ENCODE results near the gene SURF2.

Gene SURF2

DNA sequence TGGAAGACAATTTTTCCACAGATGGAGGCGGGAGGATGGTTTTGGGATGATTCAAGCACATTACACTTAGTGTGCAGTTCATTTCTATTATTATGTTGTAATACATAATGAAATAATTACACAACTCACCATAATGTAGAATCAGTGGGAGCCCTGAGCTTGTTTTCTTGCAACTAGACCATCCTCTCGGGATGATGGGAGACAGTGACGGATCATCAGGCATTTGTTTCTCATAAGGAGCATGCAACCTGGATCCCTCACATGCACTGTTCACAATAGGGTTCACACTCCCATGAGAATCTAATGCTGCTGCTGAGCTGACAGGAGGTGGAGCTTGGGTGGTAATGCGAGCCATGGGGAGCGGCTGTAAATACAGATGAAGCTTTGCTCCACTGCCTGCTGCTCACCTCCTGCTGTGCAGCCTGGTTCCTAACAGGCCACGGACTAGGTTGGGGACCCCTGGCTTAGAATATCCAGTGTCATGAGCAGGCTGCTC lies 21.4 kb downstream of the SURF2 start:
- H3K4me1 ChIP-seq (ENCODE audit: control insufficient read depth, insufficient read depth, low read length, poor library complexity, severe bottlenecking): no peaks in the 10 kb centered on the region
- H3K4me3 ChIP-seq (ENCODE audit: extremely low read depth, insufficient read depth, low read length, poor library complexity, severe bottlenecking): no peak overlapping the region
- no peaks in the 10 kb centered on the region for H3K9me3 ChIP-seq (ENCODE audit: control insufficient read depth, low read length)
- no peak overlapping the region for H3K27ac ChIP-seq (ENCODE audit: low read depth, low read length, severe bottlenecking)
- WGBS, 2 experiments (ENCODE audit: insufficient coverage in 2 of 2): 38 to 60% methylated on average over 5 of the region's 6 CpGs
- peaks cover 16% of the 10 kb centered on the region for H3K36me3 ChIP-seq (ENCODE audit: control insufficient read depth, insufficient read depth, low read length)

- Histone ChIP-seq H3K4me1 (ENCODE audit: control insufficient read depth, insufficient read depth, low read length, poor library complexity, severe bottlenecking) (no peaks in the 10 kb centered on the region), H3K36me3 (ENCODE audit: control insufficient read depth, insufficient read depth, low read length) (peaks cover 9% of the 10 kb centered on the region), H3K4me3 (ENCODE audit: extremely low read depth, insufficient read depth, low read length, poor library complexity, severe bottlenecking) (no peak overlapping the region), H3K9me3 (ENCODE audit: control insufficient read depth, low read length) (no peaks in the 10 kb centered on the region), H3K27ac (ENCODE audit: low read depth, low read length, severe bottlenecking) (no peak overlapping the region)
- 80% methylated on average over 1 of the region's 1 CpG; no CpG with 5 or more reads in 1 of the 2 experiments for WGBS, 2 experiments (ENCODE audit: insufficient coverage in 2 of 2)
These were observed 22.1 kb downstream of the SURF2 start for GRCh38 chr9:133378408-133378962.

DNA sequence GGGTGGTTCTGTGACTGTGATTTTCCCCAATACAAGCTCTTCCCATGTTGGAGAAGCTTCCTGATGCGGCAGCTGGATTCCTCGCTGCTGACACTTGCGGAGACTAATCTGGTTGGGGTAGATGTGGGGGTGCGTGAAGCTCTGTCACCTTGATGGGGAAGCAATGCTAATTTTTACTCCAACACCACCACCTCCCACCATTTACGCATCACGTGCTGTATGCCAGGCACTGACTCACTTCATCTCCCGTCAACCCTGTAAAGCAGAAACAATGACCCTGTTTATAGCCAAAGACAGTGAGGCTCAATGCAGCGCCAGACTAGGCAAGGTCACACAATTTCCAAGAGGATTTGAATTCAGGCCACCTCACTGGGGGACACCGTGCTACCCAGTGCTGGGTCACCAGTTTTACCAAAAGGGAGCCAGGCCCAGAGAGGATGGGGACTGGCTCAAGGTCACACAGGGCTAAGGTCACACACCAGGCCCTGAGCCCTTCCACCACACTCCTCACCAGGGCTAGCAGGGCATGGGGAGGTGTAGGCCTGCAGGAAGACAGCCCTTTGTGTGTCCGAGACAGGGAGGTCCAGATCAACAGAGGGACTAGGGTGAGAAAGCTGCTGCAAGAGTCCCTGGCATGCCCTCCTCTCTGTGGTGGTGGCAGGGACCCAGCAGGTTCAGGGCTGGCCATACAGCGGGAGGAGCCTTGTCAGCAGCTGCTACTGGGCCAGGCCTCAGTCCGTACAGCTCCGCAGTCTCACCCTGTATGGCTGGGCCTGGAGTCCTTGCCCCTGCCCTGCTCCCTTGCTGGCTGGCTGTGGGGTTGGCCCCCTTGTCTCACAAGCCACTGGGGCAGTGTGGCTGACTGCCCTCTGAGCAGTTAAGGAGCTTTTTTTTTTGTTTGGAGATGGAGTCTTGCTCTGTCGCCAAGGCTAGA lies 23.1 kb downstream of the SURF2 start:
- H3K27ac ChIP-seq (ENCODE audit: low read depth, low read length, severe bottlenecking): no peak overlapping the region
- no peak overlapping the region for H3K4me3 ChIP-seq (ENCODE audit: extremely low read depth, insufficient read depth, low read length, poor library complexity, severe bottlenecking)
- 83 to 85% methylated on average over 8 of the region's 14 CpGs for WGBS, 2 experiments (ENCODE audit: insufficient coverage in 2 of 2)
- no peaks in the 10 kb centered on the region for H3K36me3 ChIP-seq (ENCODE audit: control insufficient read depth, insufficient read depth, low read length)
- H3K9me3 ChIP-seq (ENCODE audit: control insufficient read depth, low read length): no peaks in the 10 kb centered on the region
- H3K4me1 ChIP-seq (ENCODE audit: control insufficient read depth, insufficient read depth, low read length, poor library complexity, severe bottlenecking): no peaks in the 10 kb centered on the region

DNA sequence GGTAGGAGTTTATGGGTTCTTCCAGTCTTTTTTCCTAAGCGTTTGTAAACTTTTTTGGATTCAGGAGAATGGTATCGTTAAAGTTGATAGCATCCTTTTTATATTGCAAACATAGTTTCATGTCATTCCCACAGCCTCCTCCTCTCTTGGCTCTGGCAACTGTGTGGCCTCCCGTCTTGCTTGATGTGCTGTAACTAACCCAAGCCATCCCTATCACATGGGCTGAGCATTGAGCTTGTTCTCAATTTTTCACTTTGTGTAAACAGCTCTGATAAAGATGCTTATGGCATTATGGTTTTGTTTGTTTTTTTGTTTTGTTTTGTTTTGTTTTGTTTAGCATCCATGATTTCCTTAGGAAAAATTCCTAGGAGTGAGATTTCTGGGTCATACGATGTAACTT lies 24.4 kb downstream of the SURF2 start:
- H3K27ac ChIP-seq (ENCODE audit: low read depth, low read length, severe bottlenecking): no peak overlapping the region
- H3K4me1 ChIP-seq (ENCODE audit: control insufficient read depth, insufficient read depth, low read length, poor library complexity, severe bottlenecking): no peaks in the 10 kb centered on the region
- no peaks in the 10 kb centered on the region for H3K9me3 ChIP-seq (ENCODE audit: control insufficient read depth, low read length)
- no peak overlapping the region for H3K4me3 ChIP-seq (ENCODE audit: extremely low read depth, insufficient read depth, low read length, poor library complexity, severe bottlenecking)
- WGBS, 2 experiments (ENCODE audit: insufficient coverage in 2 of 2): 82 to 100% methylated on average over 1 to 2 of the region's 4 CpGs
- no peaks in the 10 kb centered on the region for H3K36me3 ChIP-seq (ENCODE audit: control insufficient read depth, insufficient read depth, low read length)

DNA sequence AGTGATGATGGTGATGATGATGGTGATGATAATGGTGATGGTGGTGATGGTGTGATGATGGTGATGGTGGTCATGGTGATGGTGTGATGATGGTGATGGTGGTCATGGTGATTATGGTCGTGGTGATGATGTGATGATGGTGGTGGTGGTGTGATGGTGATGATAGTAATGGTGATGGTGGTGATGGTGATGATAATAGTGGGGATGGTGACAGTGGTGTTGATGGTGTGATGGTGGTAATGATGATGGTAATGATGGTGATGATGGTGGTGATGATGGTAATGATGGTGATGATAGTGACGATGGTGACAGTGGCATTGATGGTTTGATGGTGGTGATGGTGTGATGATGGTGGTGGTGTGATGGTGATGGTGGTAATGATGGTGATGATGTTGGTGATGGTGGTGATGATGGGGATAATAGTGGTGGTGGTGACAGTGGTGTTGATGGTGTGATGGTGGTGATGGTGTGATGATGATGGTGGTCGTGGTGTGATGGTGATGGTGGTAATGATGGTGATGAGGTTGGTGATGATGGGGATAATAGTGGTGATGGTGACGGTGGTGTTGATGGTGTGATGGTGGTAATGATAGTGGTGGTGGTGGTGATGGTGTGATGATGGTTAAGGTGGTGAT lies 26.3 kb downstream of the SURF2 start:
- no peaks in the 10 kb centered on the region for H3K4me1 ChIP-seq (ENCODE audit: control insufficient read depth, insufficient read depth, low read length, poor library complexity, severe bottlenecking)
- H3K9me3 ChIP-seq (ENCODE audit: control insufficient read depth, low read length): no peaks in the 10 kb centered on the region
- WGBS, 2 experiments (ENCODE audit: insufficient coverage in 2 of 2): 84 to 86% methylated on average over 4 of the region's 4 CpGs
- no peaks in the 10 kb centered on the region for H3K36me3 ChIP-seq (ENCODE audit: control insufficient read depth, insufficient read depth, low read length)
- H3K27ac ChIP-seq (ENCODE audit: low read depth, low read length, severe bottlenecking): no peak overlapping the region
- no peak overlapping the region for H3K4me3 ChIP-seq (ENCODE audit: extremely low read depth, insufficient read depth, low read length, poor library complexity, severe bottlenecking)

DNA sequence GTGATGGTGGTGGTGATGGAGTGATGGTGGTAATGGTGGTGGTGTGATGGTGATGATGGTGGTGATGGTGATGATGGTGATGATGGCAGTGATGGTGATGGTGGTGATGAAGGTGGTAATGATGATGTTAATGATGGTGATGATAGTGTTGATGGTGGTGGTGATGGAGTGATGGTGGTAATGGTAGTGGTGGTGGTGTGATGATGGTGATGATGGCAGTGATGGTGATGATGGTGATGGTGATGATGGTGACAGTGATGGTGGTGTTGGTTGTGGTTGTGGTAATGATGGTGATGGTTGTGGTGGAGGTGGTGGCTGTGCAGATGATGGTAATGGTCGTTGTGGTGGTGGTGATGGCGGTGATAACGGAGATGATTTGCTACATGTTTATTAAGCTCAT lies 27.1 kb downstream of the SURF2 start:
- H3K4me3 ChIP-seq (ENCODE audit: extremely low read depth, insufficient read depth, low read length, poor library complexity, severe bottlenecking): no peak overlapping the region
- no peak overlapping the region for H3K27ac ChIP-seq (ENCODE audit: low read depth, low read length, severe bottlenecking)
- no peaks in the 10 kb centered on the region for H3K36me3 ChIP-seq (ENCODE audit: control insufficient read depth, insufficient read depth, low read length)
- H3K4me1 ChIP-seq (ENCODE audit: control insufficient read depth, insufficient read depth, low read length, poor library complexity, severe bottlenecking): no peaks in the 10 kb centered on the region
- no peaks in the 10 kb centered on the region for H3K9me3 ChIP-seq (ENCODE audit: control insufficient read depth, low read length)
- WGBS, 2 experiments (ENCODE audit: insufficient coverage in 2 of 2): 90 to 100% methylated on average over 2 to 3 of the region's 3 CpGs

DNA sequence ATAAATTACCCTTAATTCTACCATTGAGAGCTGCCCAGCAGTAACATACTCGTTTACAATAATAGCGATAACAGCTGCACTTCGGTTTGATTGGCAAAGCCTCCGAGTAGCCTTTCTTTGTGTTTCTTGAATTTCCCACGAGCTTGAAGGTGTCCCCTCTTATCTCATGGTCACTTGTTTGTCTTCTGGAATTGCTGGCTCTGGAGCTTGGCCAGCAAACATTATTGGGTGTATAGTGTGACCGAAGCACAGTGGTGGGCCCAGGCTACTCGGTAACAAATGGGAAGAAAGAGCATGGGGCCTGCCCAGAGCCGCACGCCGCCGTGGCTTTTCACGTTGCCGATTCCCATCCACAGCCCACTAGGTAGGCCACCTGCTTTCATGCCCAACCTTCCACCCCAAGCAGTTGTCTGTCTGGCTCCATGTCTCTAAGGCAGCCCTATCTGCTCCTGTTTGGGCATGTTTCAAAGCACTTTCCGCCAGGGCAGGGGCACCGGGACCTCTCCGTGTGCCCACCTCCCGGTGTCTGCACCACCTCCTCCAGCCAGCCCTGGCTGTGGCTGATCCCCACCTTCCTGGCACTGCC lies 28.5 kb downstream of the SURF2 start:
- WGBS, 2 experiments (ENCODE audit: insufficient coverage in 2 of 2): 93 to 95% methylated on average over 15 to 17 of the region's 17 CpGs
- Histone ChIP-seq H3K36me3 (ENCODE audit: control insufficient read depth, insufficient read depth, low read length) (no peaks in the 10 kb centered on the region), H3K4me1 (ENCODE audit: control insufficient read depth, insufficient read depth, low read length, poor library complexity, severe bottlenecking) (no peaks in the 10 kb centered on the region), H3K9me3 (ENCODE audit: control insufficient read depth, low read length) (no peaks in the 10 kb centered on the region), H3K27ac (ENCODE audit: low read depth, low read length, severe bottlenecking) (no peak overlapping the region), H3K4me3 (ENCODE audit: extremely low read depth, insufficient read depth, low read length, poor library complexity, severe bottlenecking) (no peak overlapping the region)

- no peak overlapping the region for H3K4me3 ChIP-seq (ENCODE audit: extremely low read depth, insufficient read depth, low read length, poor library complexity, severe bottlenecking)
- 80 to 88% methylated on average over 13 to 14 of the region's 14 CpGs for WGBS, 2 experiments (ENCODE audit: insufficient coverage in 2 of 2)
- no peaks in the 10 kb centered on the region for H3K4me1 ChIP-seq (ENCODE audit: control insufficient read depth, insufficient read depth, low read length, poor library complexity, severe bottlenecking)
- peaks cover 2% of the 10 kb centered on the region for H3K9me3 ChIP-seq (ENCODE audit: control insufficient read depth, low read length)
- H3K36me3 ChIP-seq (ENCODE audit: control insufficient read depth, insufficient read depth, low read length): no peaks in the 10 kb centered on the region
- no peak overlapping the region for H3K27ac ChIP-seq (ENCODE audit: low read depth, low read length, severe bottlenecking)
These were observed 29.1 kb downstream of the SURF2 start for GRCh38 chr9:133385452-133385851.

GRCh38 chr9:133386338-133386737 lies 30.0 kb downstream of the SURF2 start:
- H3K27ac ChIP-seq (ENCODE audit: low read depth, low read length, severe bottlenecking): no peak overlapping the region
- 92 to 93% methylated on average over 6 to 13 of the region's 13 CpGs for WGBS, 2 experiments (ENCODE audit: insufficient coverage in 2 of 2)
- H3K36me3 ChIP-seq (ENCODE audit: control insufficient read depth, insufficient read depth, low read length): no peaks in the 10 kb centered on the region
- no peaks in the 10 kb centered on the region for H3K4me1 ChIP-seq (ENCODE audit: control insufficient read depth, insufficient read depth, low read length, poor library complexity, severe bottlenecking)
- peaks cover 4% of the 10 kb centered on the region for H3K9me3 ChIP-seq (ENCODE audit: control insufficient read depth, low read length)
- no peak overlapping the region for H3K4me3 ChIP-seq (ENCODE audit: extremely low read depth, insufficient read depth, low read length, poor library complexity, severe bottlenecking)

DNA sequence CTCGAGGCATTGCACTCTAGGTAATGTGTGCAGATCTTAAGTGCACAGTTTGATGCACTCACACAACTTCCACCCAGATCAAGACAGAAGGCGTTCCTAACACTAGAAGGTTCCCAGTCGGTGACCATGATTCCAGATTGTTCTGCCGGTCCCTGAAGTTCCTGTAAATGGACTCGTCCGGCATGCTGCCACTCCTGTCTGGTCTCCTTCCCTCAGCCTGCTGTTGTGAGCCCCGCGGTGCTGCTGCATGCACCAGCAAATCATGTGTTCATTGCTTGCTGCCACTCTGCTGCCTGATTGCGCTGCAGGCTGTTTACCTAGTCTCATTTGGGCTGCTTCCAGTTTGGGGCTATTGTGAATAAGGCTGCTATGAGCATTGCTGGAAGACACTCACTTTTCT lies 31.3 kb downstream of the SURF2 start:
- H3K27ac ChIP-seq (ENCODE audit: low read depth, low read length, severe bottlenecking): no peak overlapping the region
- H3K36me3 ChIP-seq (ENCODE audit: control insufficient read depth, insufficient read depth, low read length): no peaks in the 10 kb centered on the region
- 89 to 90% methylated on average over 8 to 9 of the region's 9 CpGs for WGBS, 2 experiments (ENCODE audit: insufficient coverage in 2 of 2)
- peaks cover 4% of the 10 kb centered on the region for H3K9me3 ChIP-seq (ENCODE audit: control insufficient read depth, low read length)
- no peaks in the 10 kb centered on the region for H3K4me1 ChIP-seq (ENCODE audit: control insufficient read depth, insufficient read depth, low read length, poor library complexity, severe bottlenecking)
- H3K4me3 ChIP-seq (ENCODE audit: extremely low read depth, insufficient read depth, low read length, poor library complexity, severe bottlenecking): no peak overlapping the region

Measured in mesodermal cell (in vitro differentiated cells).